ENCODE results near the gene MYBL2. TPM values are rescaled to one million over a fixed set of nuclear protein-coding genes. Genes with fewer than 3 reads are reported as not detected.

Gene MYBL2
- total RNA-seq, 1 experiment from 2014 or later, result 159 TPM

- peaks cover 4% of the 10 kb centered on the region for H3K23me2 ChIP-seq (ENCODE audit: insufficient read length, low read depth, low read length, poor library complexity, severe bottlenecking)
- peaks cover 1% of the 10 kb centered on the region; the same call in 1 of the 2 replicates for H3K27me3 Mint-ChIP-seq (ENCODE audit: low read depth)
- H2BK15ac ChIP-seq (ENCODE audit: low read depth, low read length), result no peak overlapping the region
- no peak for DNase-seq
- no peak overlapping the region for H3K56ac ChIP-seq (ENCODE audit: insufficient read length, low read depth, low read length)
- no peak overlapping the region for H3T11ph ChIP-seq (ENCODE audit: low read length)
- H3K9ac ChIP-seq (ENCODE audit: extremely low read depth, insufficient read length, low read length), result no peak overlapping the region
- no peaks in the 10 kb centered on the region for H4K20me1 ChIP-seq (ENCODE audit: control insufficient read depth, insufficient read depth, insufficient read length)
- H4K8ac ChIP-seq (replicated peaks; ENCODE audit: insufficient read length, low read depth, low read length), result no peak overlapping the region
- no peak overlapping the region for H2BK12ac ChIP-seq (ENCODE audit: insufficient read length, low read depth, low read length)
- no peak overlapping the region for H3K23ac ChIP-seq (ENCODE audit: insufficient read length, low read depth, low read length)
- H3K36me3 Mint-ChIP-seq (ENCODE audit: insufficient read depth in 1 of 3, low read depth in 3 of 3), result no peaks in the 10 kb centered on the region
- H3K4ac ChIP-seq (ENCODE audit: low read depth, low read length), result no peak overlapping the region
- H3K27ac ChIP-seq (ENCODE audit: insufficient read length, low read depth, low read length), result no peak overlapping the region
- H3K14ac ChIP-seq (ENCODE audit: insufficient read depth, low read length), result no peak overlapping the region
- H2BK20ac ChIP-seq (ENCODE audit: low read depth, low read length, poor library complexity, severe bottlenecking), result no peak overlapping the region
- no CpG with 5 or more reads among the region's 6 CpGs for WGBS (ENCODE audit: extremely low coverage, insufficient read length, low lambda C conversion rate)
- no peaks in the 10 kb centered on the region for H3K4me1 ChIP-seq (ENCODE audit: insufficient read depth, low read length)
- H3K18ac ChIP-seq (ENCODE audit: insufficient read length, low read depth, low read length), result no peak overlapping the region
- no peaks in the 10 kb centered on the region for H3K79me2 ChIP-seq (ENCODE audit: insufficient read depth, low read length)
- TF ChIP-seq CTCF (conservative IDR thresholded peaks at IDR 0.05), result peak; percentile 51
- H3K27ac Mint-ChIP-seq, result no peak overlapping the region
- no peaks in the 10 kb centered on the region for H3K9me3 Mint-ChIP-seq
- H3K27me3 ChIP-seq (ENCODE audit: insufficient read depth, low read length), result no peaks in the 10 kb centered on the region
- no peak overlapping the region for H2BK5ac ChIP-seq (ENCODE audit: insufficient read length, low read length)
- H3K4me1 Mint-ChIP-seq, result peaks cover 0 to 5% of the 10 kb centered on the region in 2 experiments; a peak in 1 of 4 replicates
- no peak overlapping the region for H2AK5ac ChIP-seq (ENCODE audit: insufficient read length, low read length)
- no peak overlapping the region for H2AFZ ChIP-seq (ENCODE audit: low read length)
- no peak overlapping the region for H3K4me2 ChIP-seq (ENCODE audit: insufficient read depth, insufficient read length, low read length)
- no peak overlapping the region for H4K5ac ChIP-seq (ENCODE audit: insufficient read length, low read depth, low read length)
- no peak overlapping the region for H4K91ac ChIP-seq (ENCODE audit: insufficient read length, low read depth, low read length)
- no peak overlapping the region for H2BK120ac ChIP-seq (ENCODE audit: low read depth, low read length, poor library complexity, severe bottlenecking)
- H3K79me1 ChIP-seq (ENCODE audit: insufficient read depth, low read depth, low read length, poor library complexity, severe bottlenecking), result no peaks in the 10 kb centered on the region
- H3K4me3 Mint-ChIP-seq, result peak overlapping the region; percentile 46 to 95; a peak in 1 of 5 replicates
- no peaks in the 10 kb centered on the region for H3K9me3 ChIP-seq (ENCODE audit: control insufficient read depth, low read depth, low read length)
Measured at GRCh38 chr20:43658723-43659419, 8.0 kb upstream of the MYBL2 start.

All from H9 (cell line).